GM12878 (cell line): ENCODE results near the gene UBP1.

Source experiments
- CTCF ChIP-seq, 3 experiments: IDR thresholded peaks in 2 of 3; conservative IDR thresholded peaks in 1 of 3; 2 replicates each; pipeline ENCODE4 v1.5.1; 2011; ENCODE audit warnings: low read depth in 3 of 3, low read length in 3 of 3, mild to moderate bottlenecking in 3 of 3, control low read depth in 2 of 3, moderate library complexity in 2 of 3, inconsistent platforms in 1 of 3, mixed read lengths in 1 of 3; ENCODE audit not compliant: control insufficient read depth in 2 of 3, insufficient read depth in 1 of 3; ENCODE audit errors: extremely low read depth in 1 of 3
- FOS ChIP-seq: IDR thresholded peaks from 3 replicates; pipeline ENCODE4 v1.6.1; 2011; ENCODE audit warnings: borderline replicate concordance; ENCODE audit not compliant: insufficient read length; ENCODE audit errors: extremely low read depth
- SPI1 ChIP-seq: IDR thresholded peaks from 2 replicates; pipeline ENCODE4 v1.6.1; 2011; ENCODE audit warnings: low read depth, mild to moderate bottlenecking, low read length, moderate library complexity, borderline replicate concordance; ENCODE audit not compliant: insufficient read depth
- YY1 ChIP-seq: IDR thresholded peaks from 2 replicates; pipeline ENCODE4 v1.6.1; 2011; ENCODE audit warnings: low read depth, mild to moderate bottlenecking, low read length
- TF ChIP-seq, protein P1 (sequence below): IDR thresholded peaks from 2 replicates; pipeline ENCODE4 v1.6.1; 2012; ENCODE audit warnings: low read depth, low read length, improper control_type of control experiment

DNA sequence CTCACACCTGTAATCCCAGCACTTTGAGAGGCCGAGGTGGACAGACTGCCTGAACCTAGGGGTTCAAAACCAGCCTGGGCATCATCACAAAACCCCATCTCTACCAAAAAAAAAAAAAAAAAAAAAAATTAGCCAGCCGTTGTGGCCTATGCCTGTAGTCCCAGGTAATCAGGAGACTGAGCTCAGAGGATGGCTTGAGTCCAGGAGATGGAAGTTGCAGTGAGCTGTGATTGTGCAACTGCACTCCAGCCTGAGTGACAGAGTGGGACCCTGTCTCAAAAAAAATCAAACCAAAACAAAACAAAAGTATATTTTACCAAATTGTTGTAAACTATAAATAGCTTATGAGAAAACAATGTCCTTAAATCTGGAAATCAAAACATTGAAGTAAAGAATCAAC is 34.7 kb upstream of the UBP1 start:
- TF ChIP-seq, protein P1, sequence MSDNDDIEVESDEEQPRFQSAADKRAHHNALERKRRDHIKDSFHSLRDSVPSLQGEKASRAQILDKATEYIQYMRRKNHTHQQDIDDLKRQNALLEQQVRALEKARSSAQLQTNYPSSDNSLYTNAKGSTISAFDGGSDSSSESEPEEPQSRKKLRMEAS = no peak
- TF ChIP-seq SPI1 (no peak), CTCF (IDR thresholded peaks at IDR 0.05 in 2 of 3, conservative IDR thresholded peaks at IDR 0.05 in 1 of 3; ENCODE audit: control insufficient read depth in 2 of 3, extremely low read depth in 1 of 3, insufficient read depth in 1 of 3, low read depth in 3 of 3, low read length in 3 of 3) (no peak), FOS (no peak), YY1 (no peak)
